Measurements from ENCODE around the gene BAIAP2.
"Not testable (repeated sequence)": the region's sequence is repeated elsewhere in the genome, so short reads cannot be mapped to it uniquely, and the experiment has no call there.

The BAIAP2 gene

GRCh38 chr17:81152288-81152828 is 117.4 kb downstream of the BAIAP2 start:
- no peak for TF ChIP-seq YY1 (IDR thresholded peaks at IDR 0.05; ENCODE audit: insufficient read depth, insufficient read length)
- TF ChIP-seq ZNF274 (IDR thresholded peaks at IDR 0.05; ENCODE audit: low read depth, low read length): no peak
- no peak for TF ChIP-seq SUZ12 (IDR thresholded peaks at IDR 0.05; ENCODE audit: extremely low read depth, insufficient read depth, insufficient read length)
- H3K4me3 ChIP-seq (ENCODE audit: insufficient read length, low read depth): no peak overlapping the region
- H3K9me3 ChIP-seq (ENCODE audit: insufficient read depth, low read length): no peaks in the 10 kb centered on the region
- no peak overlapping the region for H3K9ac ChIP-seq (ENCODE audit: insufficient read length, low read depth)
- no peaks in the 10 kb centered on the region for H3K36me3 ChIP-seq (ENCODE audit: insufficient read depth, insufficient read length, low read length)
- H3K27me3 ChIP-seq (ENCODE audit: insufficient read depth, insufficient read length): no peaks in the 10 kb centered on the region
- H3K4me1 ChIP-seq (ENCODE audit: insufficient read depth, insufficient read length): peaks cover 7% of the 10 kb centered on the region
- DNase-seq (ENCODE audit: low read depth, low spot score): no peak

GRCh38 chr17:81153340-81153803 is 118.4 kb downstream of the BAIAP2 start:
- TF ChIP-seq SUZ12 (IDR thresholded peaks at IDR 0.05; ENCODE audit: extremely low read depth, insufficient read depth, insufficient read length) (no peak), YY1 (IDR thresholded peaks at IDR 0.05; ENCODE audit: insufficient read depth, insufficient read length) (no peak), ZNF274 (IDR thresholded peaks at IDR 0.05; ENCODE audit: low read depth, low read length) (no peak)
- no peak for DNase-seq (ENCODE audit: low read depth, low spot score)
- no peaks in the 10 kb centered on the region for H3K27me3 ChIP-seq (ENCODE audit: insufficient read depth, insufficient read length)
- peaks cover 8% of the 10 kb centered on the region for H3K4me1 ChIP-seq (ENCODE audit: insufficient read depth, insufficient read length)
- no peaks in the 10 kb centered on the region for H3K9me3 ChIP-seq (ENCODE audit: insufficient read depth, low read length)
- H3K36me3 ChIP-seq (ENCODE audit: insufficient read depth, insufficient read length, low read length): no peaks in the 10 kb centered on the region
- H3K4me3 ChIP-seq (ENCODE audit: insufficient read length, low read depth): no peak overlapping the region
- H3K9ac ChIP-seq (ENCODE audit: insufficient read length, low read depth): no peak overlapping the region

DNA sequence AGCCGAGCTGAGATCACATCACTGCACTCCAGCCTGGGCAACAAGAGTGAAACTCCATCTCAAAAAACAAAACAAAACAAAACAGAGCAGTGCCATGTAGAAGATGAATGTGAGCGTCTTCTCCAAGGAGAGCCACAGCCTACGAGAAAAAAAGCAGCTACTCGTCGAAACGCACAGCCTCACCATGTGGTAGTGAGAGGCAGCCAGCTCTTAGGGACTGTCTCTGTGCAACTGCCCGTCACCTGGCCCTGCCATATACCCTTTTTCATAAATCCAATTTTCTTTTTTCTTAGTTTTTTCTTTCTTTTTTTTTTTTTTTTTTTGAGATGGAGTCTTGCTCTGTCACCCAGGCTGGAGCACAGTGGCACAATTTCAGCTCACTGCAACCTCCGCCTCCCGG is 119.1 kb downstream of the BAIAP2 start:
- not testable (repeated sequence) for H3K9ac ChIP-seq (ENCODE audit: insufficient read length, low read depth); DNase-seq (ENCODE audit: low read depth, low spot score); H3K9me3 ChIP-seq (ENCODE audit: insufficient read depth, low read length); H3K36me3 ChIP-seq (ENCODE audit: insufficient read depth, insufficient read length, low read length); H3K27me3 ChIP-seq (ENCODE audit: insufficient read depth, insufficient read length); H3K4me3 ChIP-seq (ENCODE audit: insufficient read length, low read depth); H3K4me1 ChIP-seq (ENCODE audit: insufficient read depth, insufficient read length)

GRCh38 chr17:81154961-81155360 is 120.0 kb downstream of the BAIAP2 start:
- DNase-seq (ENCODE audit: low read depth, low spot score): no peak
- no peak overlapping the region for H3K9ac ChIP-seq (ENCODE audit: insufficient read length, low read depth)
- H3K27me3 ChIP-seq (ENCODE audit: insufficient read depth, insufficient read length): no peaks in the 10 kb centered on the region
- H3K4me1 ChIP-seq (ENCODE audit: insufficient read depth, insufficient read length): peaks cover 2% of the 10 kb centered on the region
- no peaks in the 10 kb centered on the region for H3K36me3 ChIP-seq (ENCODE audit: insufficient read depth, insufficient read length, low read length)
- no peak overlapping the region for H3K4me3 ChIP-seq (ENCODE audit: insufficient read length, low read depth)
- no peak for TF ChIP-seq SUZ12 (IDR thresholded peaks at IDR 0.05; ENCODE audit: extremely low read depth, insufficient read depth, insufficient read length)
- TF ChIP-seq YY1 (IDR thresholded peaks at IDR 0.05; ENCODE audit: insufficient read depth, insufficient read length): no peak
- no peak for TF ChIP-seq ZNF274 (IDR thresholded peaks at IDR 0.05; ENCODE audit: low read depth, low read length)
- no peaks in the 10 kb centered on the region for H3K9me3 ChIP-seq (ENCODE audit: insufficient read depth, low read length)

- no peak for DNase-seq (ENCODE audit: low read depth, low spot score)
- H3K9me3 ChIP-seq (ENCODE audit: insufficient read depth, low read length): no peaks in the 10 kb centered on the region
- TF ChIP-seq YY1 (IDR thresholded peaks at IDR 0.05; ENCODE audit: insufficient read depth, insufficient read length): no peak
- no peak for TF ChIP-seq ZNF274 (IDR thresholded peaks at IDR 0.05; ENCODE audit: low read depth, low read length)
- no peak for TF ChIP-seq SUZ12 (IDR thresholded peaks at IDR 0.05; ENCODE audit: extremely low read depth, insufficient read depth, insufficient read length)
- H3K27me3 ChIP-seq (ENCODE audit: insufficient read depth, insufficient read length): no peaks in the 10 kb centered on the region
- H3K4me3 ChIP-seq (ENCODE audit: insufficient read length, low read depth): no peak overlapping the region
- H3K9ac ChIP-seq (ENCODE audit: insufficient read length, low read depth): no peak overlapping the region
- peaks cover 2% of the 10 kb centered on the region for H3K4me1 ChIP-seq (ENCODE audit: insufficient read depth, insufficient read length)
- H3K36me3 ChIP-seq (ENCODE audit: insufficient read depth, insufficient read length, low read length): no peaks in the 10 kb centered on the region
Observed at GRCh38 chr17:81156866-81157805, 122.2 kb downstream of the BAIAP2 start.

DNA sequence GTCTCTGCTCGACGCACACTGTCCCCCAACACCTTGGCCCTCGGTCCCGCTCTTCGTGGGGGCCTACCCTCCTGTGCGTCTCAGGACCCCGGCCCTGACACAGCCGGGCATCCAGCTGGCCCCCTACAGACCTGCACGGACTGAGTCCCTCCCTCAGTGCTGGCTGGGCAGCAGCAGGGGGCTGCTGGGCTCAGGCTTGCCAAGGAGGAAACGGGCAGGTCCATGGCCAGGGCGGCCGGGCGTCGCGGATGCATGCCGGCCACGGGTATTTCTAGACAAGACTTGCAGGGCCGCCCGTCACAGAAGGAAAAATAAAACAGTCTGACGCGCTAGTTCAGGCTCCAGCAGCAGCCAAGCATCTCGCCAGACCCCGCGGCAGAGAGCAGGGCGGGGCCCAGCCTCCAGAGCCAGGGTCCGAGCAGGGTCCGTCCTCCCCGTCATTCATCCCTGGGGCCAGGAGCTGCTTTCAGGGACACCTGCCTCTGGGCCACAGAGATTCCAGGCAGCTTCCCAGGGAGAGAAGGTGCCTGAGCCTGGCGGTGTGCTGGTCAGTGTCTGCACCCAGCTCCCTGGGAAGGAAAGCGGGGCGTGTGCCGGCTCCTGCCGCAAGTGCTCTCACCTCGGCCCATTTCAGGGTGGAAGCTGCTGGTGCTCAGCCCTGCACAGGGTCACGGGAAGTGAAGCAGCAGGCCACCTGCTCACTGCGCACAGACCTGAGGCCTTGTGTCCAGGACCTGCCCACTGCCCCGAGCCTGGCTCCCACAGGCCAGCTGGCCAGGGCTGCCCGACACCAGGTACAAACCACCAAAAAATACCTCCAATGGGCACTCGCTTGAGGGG is 123.1 kb downstream of the BAIAP2 start:
- no peak for TF ChIP-seq ZNF274 (IDR thresholded peaks at IDR 0.05; ENCODE audit: low read depth, low read length)
- TF ChIP-seq YY1 (IDR thresholded peaks at IDR 0.05; ENCODE audit: insufficient read depth, insufficient read length): no peak
- no peak for TF ChIP-seq SUZ12 (IDR thresholded peaks at IDR 0.05; ENCODE audit: extremely low read depth, insufficient read depth, insufficient read length)
- no peaks in the 10 kb centered on the region for H3K36me3 ChIP-seq (ENCODE audit: insufficient read depth, insufficient read length, low read length)
- no peak overlapping the region for H3K4me3 ChIP-seq (ENCODE audit: insufficient read length, low read depth)
- peaks cover 4% of the 10 kb centered on the region for H3K4me1 ChIP-seq (ENCODE audit: insufficient read depth, insufficient read length)
- no peaks in the 10 kb centered on the region for H3K9me3 ChIP-seq (ENCODE audit: insufficient read depth, low read length)
- no peak overlapping the region for H3K9ac ChIP-seq (ENCODE audit: insufficient read length, low read depth)
- no peak for DNase-seq (ENCODE audit: low read depth, low spot score)
- H3K27me3 ChIP-seq (ENCODE audit: insufficient read depth, insufficient read length): no peaks in the 10 kb centered on the region
